ENCODE data around the gene GADD45B.

GADD45B gene

DNA sequence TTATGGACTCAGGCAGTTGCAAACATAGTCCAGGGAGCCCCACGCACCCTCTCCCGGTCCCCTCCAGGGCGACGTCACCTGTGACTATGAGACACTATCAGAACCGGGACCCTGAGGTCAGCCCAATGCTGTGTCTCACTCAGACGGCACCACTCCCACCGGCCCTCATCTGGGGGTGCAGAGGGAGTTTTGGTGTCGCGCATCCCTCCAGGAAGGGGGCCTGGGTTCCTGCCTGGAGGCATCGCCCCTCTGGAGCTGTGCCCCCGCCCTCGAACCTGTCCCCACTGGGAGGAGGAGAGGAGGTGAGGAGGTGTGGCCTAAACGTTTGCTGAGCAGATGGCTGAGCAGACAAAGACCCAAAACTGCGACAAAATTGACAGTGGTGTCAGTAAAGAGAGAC, 51.2 kb downstream of the GADD45B start:
- TF ChIP-seq, protein P1, sequence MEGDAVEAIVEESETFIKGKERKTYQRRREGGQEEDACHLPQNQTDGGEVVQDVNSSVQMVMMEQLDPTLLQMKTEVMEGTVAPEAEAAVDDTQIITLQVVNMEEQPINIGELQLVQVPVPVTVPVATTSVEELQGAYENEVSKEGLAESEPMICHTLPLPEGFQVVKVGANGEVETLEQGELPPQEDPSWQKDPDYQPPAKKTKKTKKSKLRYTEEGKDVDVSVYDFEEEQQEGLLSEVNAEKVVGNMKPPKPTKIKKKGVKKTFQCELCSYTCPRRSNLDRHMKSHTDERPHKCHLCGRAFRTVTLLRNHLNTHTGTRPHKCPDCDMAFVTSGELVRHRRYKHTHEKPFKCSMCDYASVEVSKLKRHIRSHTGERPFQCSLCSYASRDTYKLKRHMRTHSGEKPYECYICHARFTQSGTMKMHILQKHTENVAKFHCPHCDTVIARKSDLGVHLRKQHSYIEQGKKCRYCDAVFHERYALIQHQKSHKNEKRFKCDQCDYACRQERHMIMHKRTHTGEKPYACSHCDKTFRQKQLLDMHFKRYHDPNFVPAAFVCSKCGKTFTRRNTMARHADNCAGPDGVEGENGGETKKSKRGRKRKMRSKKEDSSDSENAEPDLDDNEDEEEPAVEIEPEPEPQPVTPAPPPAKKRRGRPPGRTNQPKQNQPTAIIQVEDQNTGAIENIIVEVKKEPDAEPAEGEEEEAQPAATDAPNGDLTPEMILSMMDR (IDR thresholded peaks at IDR 0.05; ENCODE audit: low read depth, low read length, missing control alignments): no peak
- H3K4me3 ChIP-seq (ENCODE audit: low read depth, low read length): no peak overlapping the region
- DNase-seq (ENCODE audit: low read depth): no peak

GRCh38 chr19:2527686-2528085, 51.8 kb downstream of the GADD45B start:
- H3K4me3 ChIP-seq (ENCODE audit: low read depth, low read length): no peak overlapping the region
- DNase-seq (ENCODE audit: low read depth): no peak
- TF ChIP-seq, protein P1 (IDR thresholded peaks at IDR 0.05; ENCODE audit: low read depth, low read length, missing control alignments): no peak
